Endothelial cell of umbilical vein (primary cell): ENCODE measurements around the gene ZNF383.
"Not testable (repeated sequence)": the region's sequence is repeated elsewhere in the genome, so short reads cannot be mapped to it uniquely, and the experiment has no call there.

ENCODE experiments used
- CTCF ChIP-seq, 2 donors: IDR thresholded peaks; 1 replicate in 1 of 2; 2 replicates in 1 of 2; pipeline ENCODE4 v1.5.1; 2011; ENCODE audit warnings: low read length in 2 of 2, mild to moderate bottlenecking in 2 of 2, moderate library complexity in 2 of 2, control low read depth in 1 of 2, inconsistent platforms in 1 of 2, low read depth in 1 of 2; ENCODE audit not compliant: insufficient read depth in 1 of 2; ENCODE audit errors: extremely low read depth in 1 of 2
- JUN ChIP-seq: IDR thresholded peaks from 2 replicates; pipeline ENCODE4 v1.6.1; 2011; ENCODE audit warnings: borderline replicate concordance, low read depth; ENCODE audit not compliant: insufficient read length, insufficient read depth
- MAX ChIP-seq: IDR thresholded peaks from 2 replicates; pipeline ENCODE4 v1.6.1; 2011; ENCODE audit not compliant: insufficient read depth, insufficient read length
- POLR2A ChIP-seq: IDR thresholded peaks from 2 replicates; pipeline ENCODE4 v1.6.1; 2012; ENCODE audit warnings: low read depth, mild to moderate bottlenecking, control low read depth, low read length
- POLR2AphosphoS5 ChIP-seq: IDR thresholded peaks from 2 replicates; pipeline ENCODE4 v1.6.1; 2012; ENCODE audit warnings: low read depth, mild to moderate bottlenecking, control low read depth, low read length, moderate library complexity; ENCODE audit not compliant: insufficient read depth

- not testable (repeated sequence) for TF ChIP-seq MAX; CTCF (IDR thresholded peaks at IDR 0.05; ENCODE audit: extremely low read depth in 1 of 2, insufficient read depth in 1 of 2, low read depth in 1 of 2, low read length in 2 of 2); JUN; POLR2A; POLR2AphosphoS5
These were observed 31.9 kb upstream of the ZNF383 start for GRCh38 chr19:37186071-37186470.
